Measurements from ENCODE around the gene PTBP1. TPM values are rescaled to one million over a fixed set of nuclear protein-coding genes. Genes with fewer than 3 reads are reported as not detected.

Gene PTBP1
- total and polyA plus RNA-seq, 2 experiments from 2014 or later = 539 to 632 TPM

- TF ChIP-seq POLR2AphosphoS5 (IDR thresholded peaks at IDR 0.05; ENCODE audit: low read depth) = no peak
- TF ChIP-seq STAT1 (IDR thresholded peaks at IDR 0.05; ENCODE audit: unreplicated experiment) = no peak
- TF ChIP-seq CREB1 (CRISPR knock-in tag; IDR thresholded peaks at IDR 0.05; ENCODE audit: low read depth) = no peak
- no peak for TF ChIP-seq JUNB (IDR thresholded peaks at IDR 0.05; ENCODE audit: unreplicated experiment)
- TF ChIP-seq ZNF114 (CRISPR knock-in tag; IDR thresholded peaks at IDR 0.05) = no peak
- TF ChIP-seq EZH2 (IDR thresholded peaks at IDR 0.05; ENCODE audit: low read depth, unreplicated experiment) = no peak
- TF ChIP-seq EZH2phosphoT487 (IDR thresholded peaks at IDR 0.05; ENCODE audit: unreplicated experiment) = no peak
- H3K27me3 ChIP-seq (ENCODE audit: insufficient read depth) = no peaks in the 10 kb centered on the region
- ATAC-seq (no peak), DNase-seq (ENCODE audit: low spot score) (peak; percentile 25)
- peaks cover 35% of the 10 kb centered on the region for H3K27me3 Mint-ChIP-seq (ENCODE audit: insufficient read depth, low read depth, poor library complexity)
- H3K4me1 ChIP-seq (ENCODE audit: insufficient read depth) = peaks cover 30% of the 10 kb centered on the region
- H2AFZ ChIP-seq = no peak overlapping the region
- H3K27ac ChIP-seq (ENCODE audit: low read depth) = peak overlapping the region; percentile 76
- H3K4me3 ChIP-seq = no peak overlapping the region; the same call in 1 of the 2 replicates
- H3K79me2 ChIP-seq (replicated peaks; ENCODE audit: insufficient read depth) = peaks cover 96% of the 10 kb centered on the region
- no peaks in the 10 kb centered on the region for H3K9me3 Mint-ChIP-seq
- H3K9me2 ChIP-seq (ENCODE audit: insufficient read depth) = no peaks in the 10 kb centered on the region
- H3K4me2 ChIP-seq = peak overlapping the region; percentile 55
- H3F3A ChIP-seq (replicated peaks; ENCODE audit: low read depth) = peaks cover 47% of the 10 kb centered on the region
- peaks cover 27% of the 10 kb centered on the region for H3K36me3 ChIP-seq (ENCODE audit: insufficient read depth)
- peaks cover 36% of the 10 kb centered on the region for H3K4me1 Mint-ChIP-seq
- H3K36me3 Mint-ChIP-seq (ENCODE audit: low read depth) = peaks cover 82% of the 10 kb centered on the region
- H3K4me3 Mint-ChIP-seq = peak overlapping the region; percentile 49
- peaks cover 70% of the 10 kb centered on the region for H4K20me1 ChIP-seq (replicated peaks; ENCODE audit: insufficient read depth)
- H3K27ac Mint-ChIP-seq = peak overlapping the region; percentile 37; the same call in 1 of the 2 replicates
Observed at GRCh38 chr19:802498-803098, 5.3 kb downstream of the PTBP1 start.

DNA sequence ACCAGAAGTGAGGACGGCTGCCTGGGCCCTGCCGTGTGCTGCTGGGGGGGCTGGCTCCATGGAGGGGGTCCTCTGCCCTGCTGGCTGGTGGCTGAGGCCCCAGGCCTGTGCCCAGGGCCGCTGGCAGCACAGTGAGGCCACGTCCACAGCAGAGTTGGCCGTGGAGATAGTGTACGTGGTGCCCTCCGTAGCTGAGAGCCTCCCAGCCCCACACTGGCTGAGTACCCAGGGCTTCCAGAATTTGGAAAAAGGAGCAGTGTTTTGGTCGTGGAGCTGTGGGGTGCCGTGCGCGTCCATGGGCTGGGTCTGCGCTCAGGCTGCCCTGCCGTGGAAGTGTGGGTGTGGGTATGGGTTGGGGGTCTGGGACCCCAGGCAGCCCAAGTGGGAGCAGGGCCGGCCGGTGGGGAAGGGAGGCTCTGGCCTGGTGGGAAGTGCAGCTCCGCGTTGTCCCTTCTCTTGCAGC, 5.9 kb downstream of the PTBP1 start:
- peaks cover 87% of the 10 kb centered on the region for H3K36me3 Mint-ChIP-seq (ENCODE audit: low read depth)
- Histone ChIP-seq H3K9me2 (ENCODE audit: insufficient read depth) (no peaks in the 10 kb centered on the region), H3K4me3 (no peak overlapping the region), H3K27me3 (ENCODE audit: insufficient read depth) (no peaks in the 10 kb centered on the region), H3K4me1 (ENCODE audit: insufficient read depth) (peaks cover 30% of the 10 kb centered on the region), H2AFZ (no peak overlapping the region), H3F3A (replicated peaks; ENCODE audit: low read depth) (peaks cover 53% of the 10 kb centered on the region), H3K4me2 (no peak overlapping the region), H3K79me2 (replicated peaks; ENCODE audit: insufficient read depth) (peaks cover 98% of the 10 kb centered on the region), H4K20me1 (replicated peaks; ENCODE audit: insufficient read depth) (peaks cover 75% of the 10 kb centered on the region), H3K36me3 (ENCODE audit: insufficient read depth) (peaks cover 33% of the 10 kb centered on the region), H3K27ac (ENCODE audit: low read depth) (no peak overlapping the region; the same call in 1 of the 2 replicates)
- DNase-seq (ENCODE audit: low spot score) (no peak), ATAC-seq (no peak)
- peaks cover 40% of the 10 kb centered on the region for H3K4me1 Mint-ChIP-seq
- H3K27ac Mint-ChIP-seq = no peak overlapping the region
- H3K9me3 Mint-ChIP-seq = no peaks in the 10 kb centered on the region
- H3K27me3 Mint-ChIP-seq (ENCODE audit: insufficient read depth, low read depth, poor library complexity) = peaks cover 38% of the 10 kb centered on the region
- H3K4me3 Mint-ChIP-seq = no peak overlapping the region
- TF ChIP-seq REST (IDR thresholded peaks at IDR 0.05; ENCODE audit: unreplicated experiment) (no peak), EZH2 (IDR thresholded peaks at IDR 0.05; ENCODE audit: low read depth, unreplicated experiment) (no peak), CREB1 (CRISPR knock-in tag; IDR thresholded peaks at IDR 0.05; ENCODE audit: low read depth) (no peak), POLR2AphosphoS5 (IDR thresholded peaks at IDR 0.05; ENCODE audit: low read depth) (no peak), JUNB (IDR thresholded peaks at IDR 0.05; ENCODE audit: unreplicated experiment) (no peak), ZNF114 (CRISPR knock-in tag; IDR thresholded peaks at IDR 0.05) (no peak)
- TF ChIP-seq, protein P1, sequence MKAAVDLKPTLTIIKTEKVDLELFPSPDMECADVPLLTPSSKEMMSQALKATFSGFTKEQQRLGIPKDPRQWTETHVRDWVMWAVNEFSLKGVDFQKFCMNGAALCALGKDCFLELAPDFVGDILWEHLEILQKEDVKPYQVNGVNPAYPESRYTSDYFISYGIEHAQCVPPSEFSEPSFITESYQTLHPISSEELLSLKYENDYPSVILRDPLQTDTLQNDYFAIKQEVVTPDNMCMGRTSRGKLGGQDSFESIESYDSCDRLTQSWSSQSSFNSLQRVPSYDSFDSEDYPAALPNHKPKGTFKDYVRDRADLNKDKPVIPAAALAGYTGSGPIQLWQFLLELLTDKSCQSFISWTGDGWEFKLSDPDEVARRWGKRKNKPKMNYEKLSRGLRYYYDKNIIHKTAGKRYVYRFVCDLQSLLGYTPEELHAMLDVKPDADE (IDR thresholded peaks at IDR 0.05) = no peak
- TF ChIP-seq, protein P2, sequence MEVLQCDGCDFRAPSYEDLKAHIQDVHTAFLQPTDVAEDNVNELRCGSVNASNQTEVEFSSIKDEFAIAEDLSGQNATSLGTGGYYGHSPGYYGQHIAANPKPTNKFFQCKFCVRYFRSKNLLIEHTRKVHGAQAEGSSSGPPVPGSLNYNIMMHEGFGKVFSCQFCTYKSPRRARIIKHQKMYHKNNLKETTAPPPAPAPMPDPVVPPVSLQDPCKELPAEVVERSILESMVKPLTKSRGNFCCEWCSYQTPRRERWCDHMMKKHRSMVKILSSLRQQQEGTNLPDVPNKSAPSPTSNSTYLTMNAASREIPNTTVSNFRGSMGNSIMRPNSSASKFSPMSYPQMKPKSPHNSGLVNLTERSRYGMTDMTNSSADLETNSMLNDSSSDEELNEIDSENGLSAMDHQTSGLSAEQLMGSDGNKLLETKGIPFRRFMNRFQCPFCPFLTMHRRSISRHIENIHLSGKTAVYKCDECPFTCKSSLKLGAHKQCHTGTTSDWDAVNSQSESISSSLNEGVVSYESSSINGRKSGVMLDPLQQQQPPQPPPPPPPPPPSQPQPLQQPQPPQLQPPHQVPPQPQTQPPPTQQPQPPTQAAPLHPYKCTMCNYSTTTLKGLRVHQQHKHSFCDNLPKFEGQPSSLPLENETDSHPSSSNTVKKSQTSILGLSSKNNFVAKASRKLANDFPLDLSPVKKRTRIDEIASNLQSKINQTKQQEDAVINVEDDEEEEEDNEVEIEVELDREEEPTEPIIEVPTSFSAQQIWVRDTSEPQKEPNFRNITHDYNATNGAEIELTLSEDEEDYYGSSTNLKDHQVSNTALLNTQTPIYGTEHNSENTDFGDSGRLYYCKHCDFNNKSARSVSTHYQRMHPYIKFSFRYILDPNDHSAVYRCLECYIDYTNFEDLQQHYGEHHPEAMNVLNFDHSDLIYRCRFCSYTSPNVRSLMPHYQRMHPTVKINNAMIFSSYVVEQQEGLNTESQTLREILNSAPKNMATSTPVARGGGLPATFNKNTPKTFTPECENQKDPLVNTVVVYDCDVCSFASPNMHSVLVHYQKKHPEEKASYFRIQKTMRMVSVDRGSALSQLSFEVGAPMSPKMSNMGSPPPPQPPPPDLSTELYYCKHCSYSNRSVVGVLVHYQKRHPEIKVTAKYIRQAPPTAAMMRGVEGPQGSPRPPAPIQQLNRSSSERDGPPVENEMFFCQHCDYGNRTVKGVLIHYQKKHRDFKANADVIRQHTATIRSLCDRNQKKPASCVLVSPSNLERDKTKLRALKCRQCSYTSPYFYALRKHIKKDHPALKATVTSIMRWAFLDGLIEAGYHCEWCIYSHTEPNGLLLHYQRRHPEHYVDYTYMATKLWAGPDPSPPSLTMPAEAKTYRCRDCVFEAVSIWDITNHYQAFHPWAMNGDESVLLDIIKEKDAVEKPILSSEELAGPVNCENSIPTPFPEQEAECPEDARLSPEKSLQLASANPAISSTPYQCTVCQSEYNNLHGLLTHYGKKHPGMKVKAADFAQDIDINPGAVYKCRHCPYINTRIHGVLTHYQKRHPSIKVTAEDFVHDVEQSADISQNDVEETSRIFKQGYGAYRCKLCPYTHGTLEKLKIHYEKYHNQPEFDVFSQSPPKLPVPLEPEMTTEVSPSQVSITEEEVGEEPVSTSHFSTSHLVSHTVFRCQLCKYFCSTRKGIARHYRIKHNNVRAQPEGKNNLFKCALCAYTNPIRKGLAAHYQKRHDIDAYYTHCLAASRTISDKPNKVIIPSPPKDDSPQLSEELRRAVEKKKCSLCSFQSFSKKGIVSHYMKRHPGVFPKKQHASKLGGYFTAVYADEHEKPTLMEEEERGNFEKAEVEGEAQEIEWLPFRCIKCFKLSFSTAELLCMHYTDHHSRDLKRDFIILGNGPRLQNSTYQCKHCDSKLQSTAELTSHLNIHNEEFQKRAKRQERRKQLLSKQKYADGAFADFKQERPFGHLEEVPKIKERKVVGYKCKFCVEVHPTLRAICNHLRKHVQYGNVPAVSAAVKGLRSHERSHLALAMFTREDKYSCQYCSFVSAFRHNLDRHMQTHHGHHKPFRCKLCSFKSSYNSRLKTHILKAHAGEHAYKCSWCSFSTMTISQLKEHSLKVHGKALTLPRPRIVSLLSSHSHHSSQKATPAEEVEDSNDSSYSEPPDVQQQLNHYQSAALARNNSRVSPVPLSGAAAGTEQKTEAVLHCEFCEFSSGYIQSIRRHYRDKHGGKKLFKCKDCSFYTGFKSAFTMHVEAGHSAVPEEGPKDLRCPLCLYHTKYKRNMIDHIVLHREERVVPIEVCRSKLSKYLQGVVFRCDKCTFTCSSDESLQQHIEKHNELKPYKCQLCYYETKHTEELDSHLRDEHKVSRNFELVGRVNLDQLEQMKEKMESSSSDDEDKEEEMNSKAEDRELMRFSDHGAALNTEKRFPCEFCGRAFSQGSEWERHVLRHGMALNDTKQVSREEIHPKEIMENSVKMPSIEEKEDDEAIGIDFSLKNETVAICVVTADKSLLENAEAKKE (CRISPR knock-in tag; IDR thresholded peaks at IDR 0.05) = no peak
